Upper lobe of left lung (tissue), 4 donors: ENCODE results near the gene ZNF8.

Source experiments
- CTCF ChIP-seq, 6 experiments: fragments of 450-650 bp in 4 of 6; fragments of 200-600 bp in 2 of 6; sonication (generic) in 2 of 6; IDR thresholded peaks; one replicate each; pipeline ENCODE4 v1.5.1; 2016 to 2019; ENCODE audit warnings: antibody characterized with exemption in 6 of 6
- EP300 ChIP-seq, 4 donors: sonication (generic); formaldehyde crosslinking; IDR thresholded peaks; one replicate each; pipeline ENCODE4 v1.5.1; 2017; ENCODE audit warnings: antibody characterized with exemption in 4 of 4, control low read depth in 2 of 4
- POLR2A ChIP-seq, 4 donors: fragments of 450-650 bp; IDR thresholded peaks; one replicate each; pipeline ENCODE4 v1.5.1; 2016 to 2017; ENCODE audit warnings: antibody characterized with exemption in 4 of 4, mild to moderate bottlenecking in 2 of 4
- POLR2AphosphoS5 ChIP-seq, 2 donors: sonication (generic); formaldehyde crosslinking; IDR thresholded peaks; one replicate each; pipeline ENCODE4 v1.5.1; 2017; ENCODE audit warnings: antibody characterized with exemption in 2 of 2

DNA sequence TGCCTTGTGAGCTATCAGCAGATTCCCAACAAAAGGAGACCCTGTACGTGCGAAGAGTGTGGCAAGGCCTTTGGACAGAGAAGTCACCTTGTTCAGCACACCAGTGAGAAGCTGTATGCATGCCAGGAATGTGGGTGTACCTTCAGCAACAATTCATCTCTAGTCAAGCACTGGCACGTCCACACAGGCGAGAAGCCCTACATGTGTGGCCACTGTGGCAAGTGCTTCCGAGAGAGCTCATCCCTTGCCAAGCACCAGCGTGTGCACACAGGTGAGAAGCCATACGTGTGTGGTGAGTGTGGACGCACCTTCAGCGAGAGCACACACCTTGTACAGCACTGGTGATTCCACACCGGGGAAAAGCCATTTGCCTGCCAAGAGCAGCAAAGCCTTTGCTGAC is 40.5 kb downstream of the ZNF8 start:
- TF ChIP-seq CTCF (IDR thresholded peaks at IDR 0.05) (no peak), POLR2AphosphoS5 (IDR thresholded peaks at IDR 0.05) (no peak), POLR2A (IDR thresholded peaks at IDR 0.05) (no peak), EP300 (IDR thresholded peaks at IDR 0.05) (no peak)
